OCI-LY7 (cell line): Measurements from ENCODE around the gene SEC14L2.

ENCODE experiments used
- EZH2phosphoT487 ChIP-seq: fragments of 200-600 bp; sonication (generic); IDR thresholded peaks from 2 replicates; pipeline ENCODE4 v1.6.1; 2018; ENCODE audit warnings: low read depth, borderline replicate concordance, mild to moderate bottlenecking, mixed run types, antibody characterized with exemption, low read length, moderate library complexity, mixed read lengths
- TF ChIP-seq, protein P1 (sequence below): fragments of 200-600 bp; sonication (generic); conservative IDR thresholded peaks from 2 replicates; pipeline ENCODE4 v1.5.1; 2014; ENCODE audit warnings: mild to moderate bottlenecking, antibody characterized with exemption, low read length, moderate library complexity, mixed read lengths

DNA sequence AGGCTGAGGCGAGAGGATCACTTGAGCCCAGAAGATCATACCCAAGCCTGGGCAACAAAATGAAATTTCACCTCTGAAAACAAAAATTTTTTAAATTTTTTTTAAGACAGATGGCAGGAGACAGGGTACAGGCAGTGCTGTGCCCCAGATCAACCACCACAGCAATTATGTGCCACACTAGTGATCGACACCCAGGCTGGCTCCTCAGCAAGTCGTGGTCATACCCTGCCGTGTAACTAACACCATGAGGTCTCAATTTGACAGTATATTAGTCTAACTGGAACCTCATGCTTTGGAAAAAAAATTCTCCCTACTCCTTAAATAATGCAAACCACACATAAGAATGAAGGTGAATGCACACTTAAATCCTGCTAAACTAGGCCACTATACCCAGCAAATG, 48.4 kb upstream of the SEC14L2 start:
- TF ChIP-seq, protein P1, sequence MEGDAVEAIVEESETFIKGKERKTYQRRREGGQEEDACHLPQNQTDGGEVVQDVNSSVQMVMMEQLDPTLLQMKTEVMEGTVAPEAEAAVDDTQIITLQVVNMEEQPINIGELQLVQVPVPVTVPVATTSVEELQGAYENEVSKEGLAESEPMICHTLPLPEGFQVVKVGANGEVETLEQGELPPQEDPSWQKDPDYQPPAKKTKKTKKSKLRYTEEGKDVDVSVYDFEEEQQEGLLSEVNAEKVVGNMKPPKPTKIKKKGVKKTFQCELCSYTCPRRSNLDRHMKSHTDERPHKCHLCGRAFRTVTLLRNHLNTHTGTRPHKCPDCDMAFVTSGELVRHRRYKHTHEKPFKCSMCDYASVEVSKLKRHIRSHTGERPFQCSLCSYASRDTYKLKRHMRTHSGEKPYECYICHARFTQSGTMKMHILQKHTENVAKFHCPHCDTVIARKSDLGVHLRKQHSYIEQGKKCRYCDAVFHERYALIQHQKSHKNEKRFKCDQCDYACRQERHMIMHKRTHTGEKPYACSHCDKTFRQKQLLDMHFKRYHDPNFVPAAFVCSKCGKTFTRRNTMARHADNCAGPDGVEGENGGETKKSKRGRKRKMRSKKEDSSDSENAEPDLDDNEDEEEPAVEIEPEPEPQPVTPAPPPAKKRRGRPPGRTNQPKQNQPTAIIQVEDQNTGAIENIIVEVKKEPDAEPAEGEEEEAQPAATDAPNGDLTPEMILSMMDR = no peak
- TF ChIP-seq EZH2phosphoT487 = no peak
